LNCaP clone FGC (cell line): Measurements from ENCODE around the gene ADIRF.

Experiments used
- DNase-seq: peaks from one replicate; pipeline ENCODE4 v3.0.0-alpha.2; 2011; ENCODE audit warnings: low read depth
- H3K4me3 ChIP-seq: 2 replicates; pipeline ENCODE4 v1.5.1; 2011; ENCODE audit warnings: mild to moderate bottlenecking, low read depth, low read length, control low read depth
- CTCF ChIP-seq: IDR thresholded peaks from 2 replicates; pipeline ENCODE4 v1.5.1; 2012; ENCODE audit warnings: mild to moderate bottlenecking; ENCODE audit not compliant: control insufficient read depth, insufficient read depth; ENCODE audit errors: extremely low read depth

Gene ADIRF

GRCh38 chr10:86962136-86962980, 5.9 kb upstream of the ADIRF start:
- no peak for TF ChIP-seq CTCF
- no peak overlapping the region for H3K4me3 ChIP-seq
- no peak for DNase-seq

- no peak overlapping the region for H3K4me3 ChIP-seq
- no peak for TF ChIP-seq CTCF
- DNase-seq, result no peak
These were observed 5.3 kb upstream of the ADIRF start for GRCh38 chr10:86962981-86963310.

- no peak for DNase-seq
- no peak for TF ChIP-seq CTCF
- no peak overlapping the region for H3K4me3 ChIP-seq
These were observed 4.9 kb upstream of the ADIRF start for GRCh38 chr10:86963341-86963919.

- TF ChIP-seq CTCF, result no peak
- H3K4me3 ChIP-seq, result no peak overlapping the region
- DNase-seq, result no peak
These were observed 4.0 kb upstream of the ADIRF start for GRCh38 chr10:86964061-86964846.

GRCh38 chr10:86964847-86965190, 3.5 kb upstream of the ADIRF start:
- TF ChIP-seq CTCF, result no peak
- H3K4me3 ChIP-seq, result no peak overlapping the region
- DNase-seq, result no peak

- DNase-seq, result no peak
- TF ChIP-seq CTCF, result no peak
These were observed 2.2 kb upstream of the ADIRF start for GRCh38 chr10:86965986-86966654.

More at GRCh38 chr10:86965986-86966654, 2.2 kb upstream of the ADIRF start:
- no peak overlapping the region for H3K4me3 ChIP-seq
